ENCODE measurements around the gene MRPL24. TPM values are rescaled to one million over a fixed set of nuclear protein-coding genes. Genes with fewer than 3 reads are reported as not detected.

MRPL24 gene
- total and polyA plus RNA-seq, 12 donors, result 70.3 to 250 (median 88.1) TPM

DNA sequence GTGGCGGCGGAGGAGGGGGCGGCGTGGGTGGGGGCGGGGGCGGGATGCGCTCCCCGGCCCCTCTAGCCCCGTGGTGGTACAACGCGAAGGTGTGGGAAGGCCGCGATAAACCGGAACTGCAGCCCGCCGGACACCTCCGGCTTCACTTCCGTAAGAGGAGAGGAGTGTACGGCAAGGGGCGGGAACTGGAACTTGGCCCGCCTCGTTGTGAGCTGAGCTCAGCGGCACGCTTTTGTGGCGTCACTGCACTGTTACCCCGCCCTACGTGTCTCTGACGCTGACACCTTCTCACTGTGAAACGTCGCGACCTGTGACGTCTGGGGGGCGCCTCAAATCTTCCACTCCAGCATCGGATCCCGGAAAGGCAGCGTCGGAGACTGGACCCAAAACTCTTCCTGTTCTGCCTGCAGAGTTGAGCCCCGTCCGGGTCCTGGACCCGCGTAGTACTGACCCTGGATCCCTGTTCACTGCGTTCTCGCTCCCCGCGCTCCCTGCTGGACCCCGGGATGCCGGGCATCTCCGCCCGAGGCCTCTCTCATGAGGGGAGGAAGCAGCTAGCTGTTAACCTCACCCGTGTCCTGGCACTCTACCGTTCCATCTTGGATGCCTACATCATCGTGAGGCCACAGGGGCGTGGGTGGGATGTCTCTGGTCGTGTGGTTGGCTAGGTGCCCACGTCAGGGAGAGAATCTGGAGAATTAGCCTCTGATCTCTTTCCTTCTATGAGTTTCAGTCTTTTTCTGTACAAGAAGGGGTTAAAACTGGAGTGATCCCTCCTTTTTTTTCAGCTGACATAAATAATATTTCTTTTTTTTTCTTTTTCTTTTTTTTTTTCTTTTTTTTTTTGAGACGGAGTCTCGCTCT lies 12.1 kb downstream of the MRPL24 start, which contains the start of gene ISG20L2:
ISG20L2 (minus strand) TSS at position 168 of the 864 bp plus-strand sequence. CDS start 1,114 bp downstream, outside the sequence.
- DNase-seq (peak; percentile 94 to 96), ATAC-seq (peak; percentile 95 to 97 (median 96))
- 1 to 2% methylated on average over 55 to 57 of the region's 57 CpGs for WGBS, 2 donors
- Histone ChIP-seq H3K4me3 (peak within 1 kb of the TSS; percentile 57 to 86 (median 78)), H3K27me3 (no peaks in the 10 kb centered on the region), H3K27ac (peak within 1 kb of the TSS; percentile 92 to 98 (median 95)), H3K4me1 (peaks cover 21 to 52% (median 44%) of the 10 kb centered on the region in 9 donors), H3K9me3 (no peaks in the 10 kb centered on the region), H3K36me3 (peaks cover 0 to 40% (median 16%) of the 10 kb centered on the region in 9 donors)
- TF ChIP-seq, protein P1, sequence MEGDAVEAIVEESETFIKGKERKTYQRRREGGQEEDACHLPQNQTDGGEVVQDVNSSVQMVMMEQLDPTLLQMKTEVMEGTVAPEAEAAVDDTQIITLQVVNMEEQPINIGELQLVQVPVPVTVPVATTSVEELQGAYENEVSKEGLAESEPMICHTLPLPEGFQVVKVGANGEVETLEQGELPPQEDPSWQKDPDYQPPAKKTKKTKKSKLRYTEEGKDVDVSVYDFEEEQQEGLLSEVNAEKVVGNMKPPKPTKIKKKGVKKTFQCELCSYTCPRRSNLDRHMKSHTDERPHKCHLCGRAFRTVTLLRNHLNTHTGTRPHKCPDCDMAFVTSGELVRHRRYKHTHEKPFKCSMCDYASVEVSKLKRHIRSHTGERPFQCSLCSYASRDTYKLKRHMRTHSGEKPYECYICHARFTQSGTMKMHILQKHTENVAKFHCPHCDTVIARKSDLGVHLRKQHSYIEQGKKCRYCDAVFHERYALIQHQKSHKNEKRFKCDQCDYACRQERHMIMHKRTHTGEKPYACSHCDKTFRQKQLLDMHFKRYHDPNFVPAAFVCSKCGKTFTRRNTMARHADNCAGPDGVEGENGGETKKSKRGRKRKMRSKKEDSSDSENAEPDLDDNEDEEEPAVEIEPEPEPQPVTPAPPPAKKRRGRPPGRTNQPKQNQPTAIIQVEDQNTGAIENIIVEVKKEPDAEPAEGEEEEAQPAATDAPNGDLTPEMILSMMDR (IDR thresholded peaks at IDR 0.05), result no peak
- intact Hi-C loops (cut with DNase I), result loop anchor here in 8 of 10 donors (1.0 to 10.0 kb wide), 8 partner anchors 38 to 196 kb away; partner anchors contain the start of genes PRCC (in 7 of the 8), INSRR (in 2 of the 8), PEAR1 (in 2 of the 8) and LRRC71 (in 1 of the 8)

DNA sequence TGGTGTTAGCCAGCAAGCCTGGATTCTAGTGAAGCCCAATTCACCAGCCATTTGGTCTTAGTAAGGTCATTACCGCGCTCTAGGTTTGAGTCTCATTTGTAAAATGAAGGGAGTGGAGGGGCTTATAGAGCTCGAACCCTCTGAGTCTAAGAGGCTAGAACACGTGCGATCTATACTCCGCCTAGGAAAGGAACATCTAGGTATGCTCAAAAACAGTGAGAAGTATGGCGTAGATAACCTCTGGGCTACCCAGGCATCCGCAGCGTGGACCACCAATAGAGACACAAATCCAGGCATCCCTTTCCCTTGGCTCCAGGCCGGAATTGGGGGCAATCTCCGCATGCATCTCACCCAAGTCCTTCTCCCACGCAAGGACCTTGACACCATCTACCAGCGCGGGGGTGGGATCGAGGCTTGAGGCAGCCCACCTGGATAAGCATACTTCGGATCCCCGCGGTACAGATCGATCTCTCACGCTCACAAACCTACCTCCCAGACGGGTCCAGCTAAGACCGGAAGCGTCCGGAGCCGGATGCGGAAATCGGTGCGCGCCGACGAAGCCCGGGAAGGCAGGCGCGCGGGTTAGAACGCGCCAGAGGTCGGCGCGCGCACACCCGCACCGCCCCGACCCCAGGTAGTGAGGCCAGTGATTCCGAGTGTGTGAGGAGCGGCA lies 12.8 kb downstream of the MRPL24 start, which contains the start of gene METTL25B:
METTL25B (plus strand) TSS at position 544 of the 673 bp plus-strand sequence. CDS start 636 bp downstream, outside the sequence.
- Histone ChIP-seq H3K27me3 (no peaks in the 10 kb centered on the region), H3K9me3 (no peaks in the 10 kb centered on the region), H3K36me3 (peaks cover 0 to 40% (median 20%) of the 10 kb centered on the region in 9 donors), H3K4me3 (peak within 1 kb of the TSS; percentile 57 to 86 (median 78)), H3K4me1 (peaks cover 21 to 52% (median 44%) of the 10 kb centered on the region in 9 donors), H3K27ac (peak within 1 kb of the TSS; percentile 92 to 98 (median 95))
- peak; percentile 75 to 89 (median 79) for ATAC-seq
- WGBS, 2 donors, result 1 to 2% methylated on average over 45 to 46 of the region's 46 CpGs
- TF ChIP-seq, protein P1 (IDR thresholded peaks at IDR 0.05), result no peak
- intact Hi-C loops (cut with DNase I), result loop anchor here in 8 of 10 donors (1.0 to 10.0 kb wide), 9 partner anchors 39 to 197 kb away; partner anchors contain the start of genes PRCC (in 7 of the 8), INSRR (in 2 of the 8), PEAR1 (in 2 of the 8) and LRRC71 (in 1 of the 8)
- DNase-seq, result peak; percentile 76 to 80

DNA sequence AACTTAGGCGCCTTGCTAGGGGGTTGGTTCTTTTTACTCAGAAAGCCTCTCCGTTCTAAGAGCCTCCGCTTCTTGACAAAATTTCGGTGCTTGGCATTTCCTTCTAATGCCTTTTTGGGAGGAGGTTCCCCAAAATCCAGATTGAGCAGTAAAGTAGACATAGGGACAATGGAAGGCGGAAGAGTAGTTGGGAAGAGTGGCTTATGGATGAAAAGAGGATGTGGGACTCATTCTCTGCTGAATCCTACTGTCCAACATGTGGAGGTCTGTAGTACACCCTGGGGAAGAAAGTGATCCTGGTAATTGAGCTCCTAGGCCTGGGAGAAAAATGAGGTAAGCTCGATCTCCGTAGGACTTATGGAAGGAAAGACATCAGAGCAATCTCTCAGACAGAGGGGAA lies 13.4 kb downstream of the MRPL24 start:
- H3K27ac ChIP-seq, result peak overlapping the region in 6 of 10 donors; percentile 93 to 98 (median 97)

More for the DNA sequence above, 13.4 kb downstream of the MRPL24 start:
- Histone ChIP-seq H3K9me3 (no peaks in the 10 kb centered on the region), H3K27me3 (no peaks in the 10 kb centered on the region), H3K36me3 (peaks cover 0 to 40% (median 20%) of the 10 kb centered on the region in 9 donors), H3K4me1 (peaks cover 21 to 52% (median 44%) of the 10 kb centered on the region in 9 donors), H3K4me3 (peak overlapping the region; percentile 57 to 86 (median 78))
- 52 to 59% methylated on average over 7 of the region's 7 CpGs for WGBS, 2 donors
- TF ChIP-seq, protein P1 (IDR thresholded peaks at IDR 0.05), result no peak
- no peak for DNase-seq
- no peak for ATAC-seq
- intact Hi-C loops (cut with DNase I), result loop anchor here in 8 of 10 donors (2.0 to 10.0 kb wide), 6 partner anchors 40 to 197 kb away; partner anchors contain the start of genes PRCC (in 4 of the 8), INSRR (in 2 of the 8), PEAR1 (in 2 of the 8) and LRRC71 (in 1 of the 8)

All from heart right ventricle (tissue), 16 donors.